Measurements from ENCODE around the gene TAPBP.
A peak's percentile ranks its signal among the peaks of the same experiment; 100 is the strongest.
"Not testable (repeated sequence)": the region's sequence is repeated elsewhere in the genome, so short reads cannot be mapped to it uniquely, and the experiment has no call there.

The TAPBP gene

GRCh38 chr6:33295621-33296369 is 18.1 kb downstream of the TAPBP start:
- no peak for DNase-seq

- DNase-seq: no peak
These were observed 19.6 kb downstream of the TAPBP start for GRCh38 chr6:33294086-33294823.

GRCh38 chr6:33292996-33293682 is 20.7 kb downstream of the TAPBP start:
- DNase-seq: no peak

DNA sequence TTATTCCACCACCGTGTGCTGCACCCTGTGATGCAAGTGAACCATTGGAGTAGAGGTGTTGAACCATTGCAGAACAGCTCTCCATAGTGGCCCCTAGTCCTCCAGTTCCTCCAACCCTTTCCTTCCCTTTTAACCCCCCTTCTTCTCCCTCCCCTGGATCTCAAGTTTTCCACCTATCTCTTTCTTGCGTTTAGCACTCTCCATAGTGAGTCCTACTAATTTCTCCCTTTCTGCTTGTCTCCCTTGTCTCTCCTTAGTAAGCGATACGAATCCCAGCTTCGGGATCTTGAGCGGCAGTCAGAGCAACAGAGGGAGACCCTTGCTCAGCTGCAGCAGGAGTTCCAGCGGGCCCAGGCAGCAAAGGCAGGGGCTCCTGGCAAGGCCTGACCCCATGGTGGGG is 23.4 kb downstream of the TAPBP start:
- no peak for DNase-seq

- DNase-seq: no peak
These were observed 24.0 kb downstream of the TAPBP start for GRCh38 chr6:33289784-33290315.

GRCh38 chr6:33288921-33289783 is 24.7 kb downstream of the TAPBP start, which contains the start of the genes PFDN6 and WDR46:
Gene PFDN6 (plus strand): TSS chr6:33289601. CDS start chr6:33289857, 256 bp downstream.
Gene WDR46 (minus strand): TSS chr6:33289239. CDS start chr6:33289170, 69 bp downstream.
- DNase-seq: peak; percentile 91

DNA sequence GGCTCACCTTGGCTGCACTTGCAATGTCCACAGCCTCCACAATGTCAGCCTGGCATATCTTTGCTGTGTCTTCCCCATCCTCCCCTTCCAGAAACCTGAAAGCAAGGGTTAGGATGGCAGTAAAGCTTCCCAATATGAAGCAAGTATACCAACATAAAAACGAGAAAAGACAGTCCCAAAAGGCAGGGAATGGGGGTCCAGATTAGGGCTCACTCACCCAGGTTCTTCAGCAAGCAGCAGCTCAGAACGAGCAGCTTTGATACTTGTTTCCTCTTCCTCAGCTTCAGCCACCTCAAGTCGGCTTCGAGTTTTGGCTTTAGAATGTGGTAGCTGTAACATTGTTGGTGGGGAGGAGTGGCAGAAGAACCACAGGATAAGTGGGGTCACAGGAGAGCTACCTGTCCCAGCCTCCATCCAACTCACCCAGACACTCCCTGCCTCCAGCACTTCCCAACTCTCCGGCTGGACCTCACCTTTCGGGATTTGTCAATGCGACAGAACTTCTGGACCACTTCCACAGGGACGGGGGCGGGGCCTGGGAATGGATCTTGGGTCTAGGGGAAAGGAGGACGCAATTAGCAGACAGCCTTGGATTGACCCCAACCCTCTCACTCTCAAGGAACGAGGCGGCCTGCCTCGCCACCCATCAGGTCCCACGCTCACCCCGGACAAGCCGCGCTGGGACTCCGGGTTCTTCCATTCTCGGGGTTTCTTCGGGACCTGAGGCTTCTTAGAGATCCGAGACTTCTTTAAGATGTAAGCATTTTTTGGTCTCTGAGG is 25.5 kb downstream of the TAPBP start:
- DNase-seq: no peak

DNA sequence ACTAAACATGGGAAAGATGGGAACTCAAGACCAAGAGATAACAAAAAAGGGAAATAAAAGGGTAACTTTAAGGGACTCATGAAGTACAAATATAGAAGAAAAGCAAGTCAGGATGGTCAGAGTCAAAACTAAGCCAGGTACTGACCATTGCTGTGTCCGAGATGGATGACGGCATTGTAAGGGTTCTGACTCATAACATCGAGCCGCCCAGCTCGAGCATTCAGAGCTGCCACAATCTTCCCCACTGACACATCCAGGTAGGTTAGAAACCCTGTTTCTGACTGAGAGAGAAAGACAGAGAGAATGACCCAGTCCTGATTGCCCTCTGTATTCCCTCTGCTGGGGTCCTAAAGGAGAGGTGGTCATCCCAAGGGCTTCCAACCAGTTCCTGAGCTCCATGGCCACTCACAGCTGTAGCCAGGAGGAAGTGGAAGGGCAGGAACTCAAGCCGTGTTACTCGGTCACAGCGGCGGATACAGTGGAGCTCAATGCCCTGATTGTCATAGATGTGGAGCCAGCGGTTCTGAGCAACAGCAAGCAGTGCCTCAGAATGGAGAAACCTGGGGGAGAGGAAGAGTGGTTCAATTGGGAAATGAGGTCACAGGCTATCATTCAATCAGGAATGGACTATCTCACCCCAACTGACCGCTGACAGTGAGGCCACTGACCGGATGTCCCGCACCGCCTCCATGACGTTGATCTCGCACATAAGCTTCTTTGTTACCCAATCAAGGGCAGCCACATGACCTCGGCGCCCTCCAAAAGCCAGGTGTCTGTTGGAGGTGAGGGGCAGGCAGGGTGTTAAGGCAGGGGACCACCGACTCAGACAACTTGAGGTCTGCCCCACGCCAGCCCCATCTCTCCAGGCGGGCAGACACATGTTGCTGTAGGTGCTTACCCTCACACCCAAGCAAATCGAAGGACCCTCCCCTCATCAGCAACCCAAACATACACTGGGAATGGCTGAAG is 26.6 kb downstream of the TAPBP start:
- DNase-seq: no peak

DNA sequence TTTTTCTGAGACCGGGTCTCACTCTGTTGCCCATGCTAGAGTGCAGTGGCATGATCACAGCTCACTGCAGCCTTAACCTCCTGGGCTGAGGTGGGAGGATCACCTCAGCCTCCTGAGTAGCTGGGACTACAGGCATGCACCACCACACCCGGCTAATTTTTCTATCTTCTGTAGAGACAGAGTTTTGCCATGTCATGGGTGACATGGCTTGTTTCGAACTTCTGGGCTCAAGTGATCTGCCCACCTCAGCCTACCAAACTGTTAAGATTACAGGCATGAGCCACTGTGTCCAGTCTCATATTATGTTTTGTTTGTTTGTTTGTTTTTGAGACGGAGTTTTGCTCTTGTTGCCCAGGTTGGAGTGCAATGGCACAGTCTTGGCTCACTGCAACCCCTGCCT is 28.7 kb downstream of the TAPBP start:
- not testable (repeated sequence) for DNase-seq

- no peak for DNase-seq
These were observed 33.3 kb downstream of the TAPBP start for GRCh38 chr6:33280539-33280938.

DNA sequence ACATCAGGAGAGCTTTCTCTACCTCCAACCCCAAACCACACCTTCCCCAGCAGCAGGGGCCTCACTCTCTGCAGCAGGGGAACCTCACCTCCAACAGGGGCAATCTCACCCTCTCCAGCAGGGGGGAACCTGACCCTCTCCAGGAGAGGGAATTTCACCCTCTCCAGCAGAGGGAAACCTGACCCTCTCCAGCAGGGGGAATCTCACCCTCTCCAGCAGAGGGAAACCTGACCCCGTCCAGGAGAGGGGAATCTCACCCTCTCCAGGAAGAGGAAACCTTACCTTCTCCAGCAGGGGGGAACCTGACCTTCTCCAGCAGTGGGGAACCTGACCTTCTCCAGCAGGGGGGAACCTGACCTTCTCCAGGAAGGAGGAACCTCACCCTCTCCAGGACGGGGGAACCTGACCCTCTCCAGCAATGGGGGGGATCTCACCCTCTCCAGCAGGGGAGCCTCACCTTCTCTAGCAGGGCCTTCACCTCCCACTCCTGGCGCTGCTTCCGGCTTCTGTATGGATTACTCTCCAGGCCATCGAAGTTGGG is 33.8 kb downstream of the TAPBP start:
- no peak for DNase-seq

GRCh38 chr6:33279257-33279695 is 34.6 kb downstream of the TAPBP start:
- no peak for DNase-seq

DNA sequence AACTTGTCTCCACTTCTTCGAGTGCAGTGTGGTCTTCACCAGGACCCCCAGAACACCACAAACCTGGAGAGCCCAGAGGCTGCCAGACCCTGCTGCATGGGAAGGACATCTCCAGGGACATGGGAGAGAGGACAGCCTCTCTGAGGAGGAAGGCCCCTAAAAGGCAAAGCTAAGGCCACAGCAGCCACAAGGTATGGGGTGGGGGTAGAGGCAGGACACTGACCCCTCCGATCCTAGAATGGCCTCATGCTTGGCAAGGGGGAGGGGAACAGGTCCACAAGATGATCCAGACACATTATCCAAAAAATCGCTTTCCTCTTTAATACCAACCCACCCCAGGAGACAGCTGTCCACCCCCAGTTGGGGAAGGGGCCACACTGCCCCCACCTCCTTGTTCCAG is 35.1 kb downstream of the TAPBP start:
- DNase-seq: no peak

GRCh38 chr6:33278392-33278741 is 35.5 kb downstream of the TAPBP start:
- DNase-seq: no peak

- DNase-seq: peak; percentile 47
These were observed 36.1 kb downstream of the TAPBP start for GRCh38 chr6:33277663-33278391.

GRCh38 chr6:33276864-33277662 is 36.8 kb downstream of the TAPBP start, which contains the start of gene B3GALT4:
Gene B3GALT4 (plus strand): TSS chr6:33277123. CDS start chr6:33277420, 297 bp downstream.
- peak; percentile 89 for DNase-seq

- DNase-seq: no peak
These were observed 37.4 kb downstream of the TAPBP start for GRCh38 chr6:33276581-33276863.

DNA sequence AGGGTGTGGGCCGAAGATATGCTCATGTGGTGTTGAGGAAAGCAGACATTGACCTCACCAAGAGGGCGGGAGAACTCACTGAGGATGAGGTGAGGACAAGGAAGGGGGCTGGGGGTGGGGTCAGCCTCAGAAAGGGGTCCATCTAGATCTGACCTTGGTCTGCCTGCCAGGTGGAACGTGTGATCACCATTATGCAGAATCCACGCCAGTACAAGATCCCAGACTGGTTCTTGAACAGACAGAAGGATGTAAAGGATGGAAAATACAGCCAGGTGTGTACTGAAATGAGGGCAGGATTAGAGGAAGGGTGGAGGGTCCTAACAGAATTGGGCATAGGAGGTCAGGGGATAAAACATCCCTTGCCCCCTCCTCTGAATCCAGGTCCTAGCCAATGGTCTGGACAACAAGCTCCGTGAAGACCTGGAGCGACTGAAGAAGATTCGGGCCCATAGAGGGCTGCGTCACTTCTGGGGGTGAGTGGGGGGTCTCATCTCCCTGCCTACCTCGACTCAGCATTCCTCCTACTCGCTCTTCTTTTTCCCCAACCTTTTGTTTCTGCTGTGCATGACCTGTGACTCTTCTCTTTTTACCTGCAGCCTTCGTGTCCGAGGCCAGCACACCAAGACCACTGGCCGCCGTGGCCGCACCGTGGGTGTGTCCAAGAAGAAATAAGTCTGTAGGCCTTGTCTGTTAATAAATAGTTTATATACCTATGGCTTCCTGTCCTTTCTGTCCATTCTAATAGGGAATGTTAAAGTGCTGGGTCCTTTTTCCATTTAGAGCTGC is 37.9 kb downstream of the TAPBP start:
- peak; percentile 48 for DNase-seq

All from activated CD4-positive, alpha-beta T cell treated with anti-CD3 and anti-CD28 coated beads, Interleukin-2, Interleukin-6, amounts not matched to agents 100 ng/mL and 50 ng/mL, durations not matched to agents 16 hours and 8 hours (primary cell).